Natural killer cell (primary cell): ENCODE results near the gene SIPA1L3. TPM values are rescaled to one million over a fixed set of nuclear protein-coding genes. Genes with fewer than 3 reads are reported as not detected.

Experiments used
- ATAC-seq, 3 donors: fragments of 150-1000 bp in 2 of 3; fragments of 200-7000 bp in 1 of 3; cut with Tn5 transposase; 1 replicate in 1 of 3; 2 replicates in 2 of 3; pipeline ENCODE4 v1.10.0; 2021; ENCODE audit warnings: mild to moderate bottlenecking in 2 of 3, moderate library complexity in 2 of 3
- DNase-seq, 2 donors: peaks; one replicate each; pipeline versions ENCODE4 v3.0.0 to v3.0.0-alpha.2; 2013 to 2021; ENCODE audit warnings: mixed read lengths in 1 of 2
- H3K27ac ChIP-seq: one replicate; pipeline ENCODE4 v1.5.1; 2013; ENCODE audit warnings: mild to moderate bottlenecking, low read length
- H3K27me3 ChIP-seq: one replicate; pipeline ENCODE4 v1.6.1; 2013; ENCODE audit warnings: low read length; ENCODE audit not compliant: control insufficient read depth, insufficient read depth
- H3K36me3 ChIP-seq: one replicate; pipeline ENCODE4 v1.6.1; 2013; ENCODE audit warnings: low read length; ENCODE audit not compliant: control insufficient read depth, insufficient read depth
- H3K4me1 ChIP-seq: one replicate; pipeline ENCODE4 v1.6.1; 2013; ENCODE audit warnings: low read length; ENCODE audit not compliant: control insufficient read depth, insufficient read depth
- H3K4me3 ChIP-seq: one replicate; pipeline ENCODE4 v1.5.1; 2013; ENCODE audit warnings: low read length
- H3K9me3 ChIP-seq: one replicate; pipeline ENCODE4 v1.6.1; 2013; ENCODE audit warnings: low read length; ENCODE audit not compliant: control insufficient read depth, insufficient read depth
- H3K27ac Mint-ChIP-seq, 2 donors: one replicate each; pipeline ENCODE4 v1.8.0; 2022; ENCODE audit warnings: mild to moderate bottlenecking in 2 of 2, mixed read lengths in 2 of 2, moderate library complexity in 1 of 2
- H3K27me3 Mint-ChIP-seq, 2 donors: one replicate each; pipeline ENCODE4 v1.8.0; 2022; ENCODE audit warnings: low read depth in 2 of 2, mixed read lengths in 2 of 2
- H3K36me3 Mint-ChIP-seq: one replicate; pipeline ENCODE4 v1.8.0; 2022; ENCODE audit warnings: mixed read lengths
- H3K4me1 Mint-ChIP-seq, 2 donors: one replicate each; pipeline ENCODE4 v1.8.0; 2022; ENCODE audit warnings: mixed read lengths in 2 of 2
- H3K4me3 Mint-ChIP-seq: one replicate; pipeline ENCODE4 v1.8.0; 2022; ENCODE audit warnings: mild to moderate bottlenecking, moderate library complexity, mixed read lengths
- H3K9me3 Mint-ChIP-seq, 2 donors: one replicate each; pipeline ENCODE4 v1.8.0; 2022; ENCODE audit warnings: mixed read lengths in 2 of 2
- CTCF ChIP-seq: fragments of 200-600 bp; IDR thresholded peaks from one replicate; pipeline ENCODE4 v1.8.0; 2022; ENCODE audit warnings: antibody characterized with exemption
- WGBS: methylation state at CpG from one replicate; pipeline ENCODE4 v1.1.7; 2013; ENCODE audit warnings: missing lambda C conversion rate; ENCODE audit not compliant: insufficient coverage; 5-methylcytosine and 5-hydroxymethylcytosine counted together
- intact Hi-C: fragments of 100-400 bp; cut with micrococcal nuclease; formaldehyde crosslinking; loops from one replicate; pipeline ENCODE4 v1.14.2; 2022
- total RNA-seq, 4 donors: library from RNA; stranded (reverse); fragments of 120-200 nt in 1 of 4; gene quantifications; one replicate each; pipeline versions ENCODE4 v1.2.3 to v1.2.4, GENCODE V29; 2013 to 2022

SIPA1L3 gene
- total RNA-seq, 3 donors from 2014 or later (not counting 1 experiment from before 2014, with no cell fraction given): 34.4 to 35.8 (median 35.4) TPM

- WGBS: 99% methylated on average over 5 of the region's 5 CpGs
- Histone ChIP-seq H3K27me3 (no peaks in the 10 kb centered on the region), H3K4me3 (no peak overlapping the region), H3K27ac (no peak overlapping the region), H3K4me1 (no peaks in the 10 kb centered on the region), H3K36me3 (no peaks in the 10 kb centered on the region), H3K9me3 (no peaks in the 10 kb centered on the region)
- no peak for TF ChIP-seq CTCF
- intact Hi-C loops: no loop called here
- no peaks in the 10 kb centered on the region for H3K9me3 Mint-ChIP-seq
- DNase-seq: no peak
- no peak overlapping the region for H3K4me3 Mint-ChIP-seq
- no peak overlapping the region for H3K27ac Mint-ChIP-seq
- no peak for ATAC-seq
- H3K4me1 Mint-ChIP-seq: peaks cover 4 to 8% of the 10 kb centered on the region in 2 donors
- no peaks in the 10 kb centered on the region for H3K36me3 Mint-ChIP-seq
- H3K27me3 Mint-ChIP-seq: no peaks in the 10 kb centered on the region
Measured at GRCh38 chr19:38071647-38072046, 164.6 kb downstream of the SIPA1L3 start.

GRCh38 chr19:38072776-38073750 is 166.1 kb downstream of the SIPA1L3 start:
- Histone ChIP-seq H3K4me1 (no peaks in the 10 kb centered on the region), H3K4me3 (no peak overlapping the region), H3K27me3 (no peaks in the 10 kb centered on the region), H3K36me3 (no peaks in the 10 kb centered on the region), H3K9me3 (no peaks in the 10 kb centered on the region), H3K27ac (no peak overlapping the region)
- H3K4me3 Mint-ChIP-seq: no peak overlapping the region
- H3K27ac Mint-ChIP-seq: peak overlapping the region in 1 of 2 donors; percentile 23
- H3K4me1 Mint-ChIP-seq: peaks cover 4 to 8% of the 10 kb centered on the region in 2 donors
- DNase-seq (no peak), ATAC-seq (no peak)
- no peaks in the 10 kb centered on the region for H3K27me3 Mint-ChIP-seq
- no peak for TF ChIP-seq CTCF
- intact Hi-C loops: no loop called here
- H3K9me3 Mint-ChIP-seq: no peaks in the 10 kb centered on the region
- no peaks in the 10 kb centered on the region for H3K36me3 Mint-ChIP-seq
- WGBS: 96% methylated on average over 18 of the region's 18 CpGs

- H3K4me1 ChIP-seq: no peaks in the 10 kb centered on the region
- H3K4me3 ChIP-seq: no peak overlapping the region
- no peaks in the 10 kb centered on the region for H3K27me3 ChIP-seq
- intact Hi-C loops: no loop called here
- DNase-seq: no peak
- no peak for TF ChIP-seq CTCF
- H3K27ac ChIP-seq: no peak overlapping the region
- WGBS: 93% methylated on average over 16 of the region's 16 CpGs
- peaks cover 4 to 8% of the 10 kb centered on the region in 2 donors for H3K4me1 Mint-ChIP-seq
- no peak for ATAC-seq
- H3K9me3 Mint-ChIP-seq: no peaks in the 10 kb centered on the region
- H3K36me3 ChIP-seq: no peaks in the 10 kb centered on the region
- no peaks in the 10 kb centered on the region for H3K27me3 Mint-ChIP-seq
- no peak overlapping the region for H3K27ac Mint-ChIP-seq
- H3K9me3 ChIP-seq: no peaks in the 10 kb centered on the region
- no peaks in the 10 kb centered on the region for H3K36me3 Mint-ChIP-seq
- no peak overlapping the region for H3K4me3 Mint-ChIP-seq
Measured at GRCh38 chr19:38073841-38074685, 167.1 kb downstream of the SIPA1L3 start.
